ENCODE measurements around the gene COX8C. TPM values are rescaled to one million over a fixed set of nuclear protein-coding genes. Genes with fewer than 3 reads are reported as not detected.
A peak's percentile ranks its signal among the peaks of the same experiment; 100 is the strongest.

Gene COX8C, protein sequence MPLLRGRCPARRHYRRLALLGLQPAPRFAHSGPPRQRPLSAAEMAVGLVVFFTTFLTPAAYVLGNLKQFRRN
- total RNA-seq (2021; ENCODE audit: unreplicated experiment): not detected
- 0.14 TPM in 1 of 2 replicates, not detected in the other for polyA plus RNA-seq (2012)
- not detected for Bru-seq, nascent RNA
- percentile 32 among the genes with signal in this experiment for BruChase-seq, experiment 1, labeled RNA remaining after a 6-hour chase
- percentile 47 among the genes with signal in this experiment for BruChase-seq, experiment 2, labeled RNA remaining after a 2-hour chase
- long read RNA-seq: 0 reads

DNA sequence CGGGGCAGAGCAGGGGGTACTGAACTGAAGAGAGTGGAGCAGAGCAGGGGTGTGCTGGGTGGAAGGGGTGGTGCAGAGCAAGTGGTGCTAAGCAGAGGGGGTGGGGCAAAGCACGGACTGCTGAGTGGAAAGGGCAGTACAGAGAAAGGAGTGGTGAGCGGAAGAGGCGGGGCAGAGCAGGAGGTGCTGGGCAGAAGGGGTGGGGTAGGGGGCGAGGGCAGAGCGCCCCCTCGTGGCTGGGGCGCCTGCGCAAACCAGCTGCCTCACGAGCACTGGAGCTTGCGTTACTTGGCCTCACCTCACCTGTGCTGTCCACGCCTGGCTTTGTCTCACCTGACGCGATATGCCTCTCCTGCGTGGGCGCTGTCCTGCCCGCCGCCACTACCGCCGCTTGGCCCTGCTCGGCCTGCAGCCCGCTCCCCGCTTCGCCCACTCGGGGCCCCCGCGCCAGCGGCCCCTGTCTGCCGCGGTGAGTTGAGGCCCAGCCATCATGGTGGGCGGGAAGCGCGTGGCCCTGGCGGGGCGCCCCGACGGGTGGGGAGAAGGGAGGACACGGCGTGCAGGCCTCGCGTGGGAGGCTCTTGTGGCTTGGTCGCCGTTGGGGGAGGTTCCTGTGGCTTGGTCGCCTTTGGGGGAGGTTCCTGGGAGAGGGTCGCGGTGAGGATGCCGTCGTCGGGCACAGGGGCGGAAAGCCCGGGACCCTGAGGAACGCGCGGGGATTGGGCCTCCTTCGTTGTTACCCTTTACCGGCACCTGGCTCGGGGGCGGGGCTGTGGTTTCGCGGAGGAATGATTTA lies at the start of gene COX8C:
COX8C (plus strand) TSS at position 257 of the 796 bp plus-strand sequence; CDS start at position 344, 87 bp downstream.
- no peaks in the 10 kb centered on the region for H3K79me2 ChIP-seq (ENCODE audit: insufficient read depth, low read length)
- CTCF ChIA-PET: interaction anchor here (0.6 kb wide), 1 partner anchor 85 kb away, joined by 4 read pairs; no protein-coding TSS in a partner anchor
- H2AFZ ChIP-seq (ENCODE audit: low read depth, low read length, poor library complexity, severe bottlenecking): no peak within 1 kb of the TSS
- no peak for DNase-seq (ENCODE audit: low read depth, low spot score)
- H4K20me1 ChIP-seq (ENCODE audit: insufficient read depth): no peaks in the 10 kb centered on the region
- no peaks in the 10 kb centered on the region for H3K27me3 ChIP-seq (ENCODE audit: insufficient read depth, low read length)
- H3K4me2 ChIP-seq (ENCODE audit: low read length): no peak within 1 kb of the TSS
- TF ChIP-seq, protein P1, sequence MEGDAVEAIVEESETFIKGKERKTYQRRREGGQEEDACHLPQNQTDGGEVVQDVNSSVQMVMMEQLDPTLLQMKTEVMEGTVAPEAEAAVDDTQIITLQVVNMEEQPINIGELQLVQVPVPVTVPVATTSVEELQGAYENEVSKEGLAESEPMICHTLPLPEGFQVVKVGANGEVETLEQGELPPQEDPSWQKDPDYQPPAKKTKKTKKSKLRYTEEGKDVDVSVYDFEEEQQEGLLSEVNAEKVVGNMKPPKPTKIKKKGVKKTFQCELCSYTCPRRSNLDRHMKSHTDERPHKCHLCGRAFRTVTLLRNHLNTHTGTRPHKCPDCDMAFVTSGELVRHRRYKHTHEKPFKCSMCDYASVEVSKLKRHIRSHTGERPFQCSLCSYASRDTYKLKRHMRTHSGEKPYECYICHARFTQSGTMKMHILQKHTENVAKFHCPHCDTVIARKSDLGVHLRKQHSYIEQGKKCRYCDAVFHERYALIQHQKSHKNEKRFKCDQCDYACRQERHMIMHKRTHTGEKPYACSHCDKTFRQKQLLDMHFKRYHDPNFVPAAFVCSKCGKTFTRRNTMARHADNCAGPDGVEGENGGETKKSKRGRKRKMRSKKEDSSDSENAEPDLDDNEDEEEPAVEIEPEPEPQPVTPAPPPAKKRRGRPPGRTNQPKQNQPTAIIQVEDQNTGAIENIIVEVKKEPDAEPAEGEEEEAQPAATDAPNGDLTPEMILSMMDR (IDR thresholded peaks at IDR 0.05 in 2 of 3, conservative IDR thresholded peaks at IDR 0.05 in 1 of 3; ENCODE audit: borderline replicate concordance in 1 of 3, insufficient read depth in 1 of 3, low read depth in 2 of 3, low read length in 2 of 3): peak in 2 of 3 experiments; percentile 29 to 37; a peak in 3 of 6 replicates
- TF ChIP-seq, protein P2, sequence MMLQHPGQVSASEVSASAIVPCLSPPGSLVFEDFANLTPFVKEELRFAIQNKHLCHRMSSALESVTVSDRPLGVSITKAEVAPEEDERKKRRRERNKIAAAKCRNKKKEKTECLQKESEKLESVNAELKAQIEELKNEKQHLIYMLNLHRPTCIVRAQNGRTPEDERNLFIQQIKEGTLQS (IDR thresholded peaks at IDR 0.05): no peak
- POLR2A ChIA-PET: no interaction called here
- H3K9ac ChIP-seq (ENCODE audit: low read length): no peak within 1 kb of the TSS
- BruUV-seq (replicated peaks): no TSS peak
- intact Hi-C loops (cut with micrococcal nuclease): no loop called here
- H3K27ac ChIP-seq (ENCODE audit: low read depth, low read length): no peak within 1 kb of the TSS
- ATAC-seq: peak; percentile 81
- no peak within 1 kb of the TSS for H3K4me3 ChIP-seq (replicated peaks in 1 of 2; ENCODE audit: low read depth in 1 of 2, low read length in 2 of 2)
- H3K4me1 ChIP-seq (ENCODE audit: control insufficient read depth in 1 of 2, insufficient read depth in 2 of 2, low read length in 2 of 2): no peaks in the 10 kb centered on the region
- no peaks in the 10 kb centered on the region for H3K9me2 ChIP-seq (ENCODE audit: insufficient read depth)
- H3K9me3 ChIP-seq (ENCODE audit: control insufficient read depth in 1 of 2, insufficient read depth in 1 of 2, low read depth in 1 of 2, low read length in 2 of 2): no peaks in the 10 kb centered on the region
- no peaks in the 10 kb centered on the region for H3K36me3 ChIP-seq (ENCODE audit: control insufficient read depth in 1 of 2, insufficient read depth in 2 of 2, low read length in 2 of 2)
- RAD21 ChIA-PET (ENCODE audit: low non-redundant PET in 1 of 2, low total read pairs in 2 of 2, uncharacterized antibody in 2 of 2, unreplicated experiment in 2 of 2): no interaction called here

DNA sequence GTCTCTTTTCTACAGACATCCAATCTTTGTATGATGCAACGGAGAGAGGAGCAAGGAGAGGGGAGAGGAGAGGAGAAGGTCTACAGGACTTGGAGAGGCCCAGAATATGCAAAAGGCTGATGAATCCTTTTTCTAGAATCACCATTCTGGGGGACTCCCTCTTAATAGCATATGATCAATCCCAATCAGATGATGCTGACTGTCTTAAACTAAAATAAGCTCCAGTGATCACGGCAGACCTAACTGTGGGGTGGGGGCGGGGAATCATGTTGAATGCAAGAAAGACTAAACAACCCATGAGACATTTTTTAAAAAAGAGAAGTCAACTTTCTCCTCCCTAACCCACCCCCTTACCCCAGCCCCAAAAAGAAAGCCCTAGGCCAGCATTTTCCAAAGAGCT lies 47.6 kb upstream of the COX8C start:
- H3K4me2 ChIP-seq (ENCODE audit: low read length): no peak overlapping the region
- H2AFZ ChIP-seq (ENCODE audit: low read depth, low read length, poor library complexity, severe bottlenecking): no peak overlapping the region
- H4K20me1 ChIP-seq (ENCODE audit: insufficient read depth): no peaks in the 10 kb centered on the region
- H3K27ac ChIP-seq (ENCODE audit: low read depth, low read length): no peak overlapping the region
- intact Hi-C loops (cut with micrococcal nuclease): no loop called here
- no peaks in the 10 kb centered on the region for H3K9me2 ChIP-seq (ENCODE audit: insufficient read depth)
- ChIA-PET CTCF (no interaction called here), RAD21 (ENCODE audit: low non-redundant PET in 1 of 2, low total read pairs in 2 of 2, uncharacterized antibody in 2 of 2, unreplicated experiment in 2 of 2) (no interaction called here), POLR2A (no interaction called here)
- H3K9ac ChIP-seq (ENCODE audit: low read length): no peak overlapping the region
- no TSS peak for BruUV-seq (replicated peaks)
- H3K4me1 ChIP-seq (ENCODE audit: control insufficient read depth in 1 of 2, insufficient read depth in 2 of 2, low read length in 2 of 2): peaks cover 15 to 29% of the 10 kb centered on the region in 2 experiments
- no peaks in the 10 kb centered on the region for H3K36me3 ChIP-seq (ENCODE audit: control insufficient read depth in 1 of 2, insufficient read depth in 2 of 2, low read length in 2 of 2)
- no peak for ATAC-seq
- DNase-seq (ENCODE audit: low read depth, low spot score): no peak
- no peaks in the 10 kb centered on the region for H3K9me3 ChIP-seq (ENCODE audit: control insufficient read depth in 1 of 2, insufficient read depth in 1 of 2, low read depth in 1 of 2, low read length in 2 of 2)
- H3K79me2 ChIP-seq (ENCODE audit: insufficient read depth, low read length): peaks cover 65% of the 10 kb centered on the region
- H3K4me3 ChIP-seq (replicated peaks in 1 of 2; ENCODE audit: low read depth in 1 of 2, low read length in 2 of 2): no peak overlapping the region
- H3K27me3 ChIP-seq (ENCODE audit: insufficient read depth, low read length): no peaks in the 10 kb centered on the region
- TF ChIP-seq TCF7L2 (IDR thresholded peaks at IDR 0.05; ENCODE audit: borderline replicate concordance, extremely low read depth, insufficient read depth, insufficient read length) (no peak), SIN3A (IDR thresholded peaks at IDR 0.05; ENCODE audit: low read depth) (no peak), ZFX (IDR thresholded peaks at IDR 0.05) (no peak), CBX3 (IDR thresholded peaks at IDR 0.05; ENCODE audit: low read depth) (no peak), POLR2A (IDR thresholded peaks at IDR 0.05; ENCODE audit: borderline replicate concordance, extremely low read depth, insufficient read depth, insufficient read length) (no peak)
- TF ChIP-seq, protein P1 (IDR thresholded peaks at IDR 0.05 in 2 of 3, conservative IDR thresholded peaks at IDR 0.05 in 1 of 3; ENCODE audit: borderline replicate concordance in 1 of 3, insufficient read depth in 1 of 3, low read depth in 2 of 3, low read length in 2 of 3): no peak
- TF ChIP-seq, protein P3, sequence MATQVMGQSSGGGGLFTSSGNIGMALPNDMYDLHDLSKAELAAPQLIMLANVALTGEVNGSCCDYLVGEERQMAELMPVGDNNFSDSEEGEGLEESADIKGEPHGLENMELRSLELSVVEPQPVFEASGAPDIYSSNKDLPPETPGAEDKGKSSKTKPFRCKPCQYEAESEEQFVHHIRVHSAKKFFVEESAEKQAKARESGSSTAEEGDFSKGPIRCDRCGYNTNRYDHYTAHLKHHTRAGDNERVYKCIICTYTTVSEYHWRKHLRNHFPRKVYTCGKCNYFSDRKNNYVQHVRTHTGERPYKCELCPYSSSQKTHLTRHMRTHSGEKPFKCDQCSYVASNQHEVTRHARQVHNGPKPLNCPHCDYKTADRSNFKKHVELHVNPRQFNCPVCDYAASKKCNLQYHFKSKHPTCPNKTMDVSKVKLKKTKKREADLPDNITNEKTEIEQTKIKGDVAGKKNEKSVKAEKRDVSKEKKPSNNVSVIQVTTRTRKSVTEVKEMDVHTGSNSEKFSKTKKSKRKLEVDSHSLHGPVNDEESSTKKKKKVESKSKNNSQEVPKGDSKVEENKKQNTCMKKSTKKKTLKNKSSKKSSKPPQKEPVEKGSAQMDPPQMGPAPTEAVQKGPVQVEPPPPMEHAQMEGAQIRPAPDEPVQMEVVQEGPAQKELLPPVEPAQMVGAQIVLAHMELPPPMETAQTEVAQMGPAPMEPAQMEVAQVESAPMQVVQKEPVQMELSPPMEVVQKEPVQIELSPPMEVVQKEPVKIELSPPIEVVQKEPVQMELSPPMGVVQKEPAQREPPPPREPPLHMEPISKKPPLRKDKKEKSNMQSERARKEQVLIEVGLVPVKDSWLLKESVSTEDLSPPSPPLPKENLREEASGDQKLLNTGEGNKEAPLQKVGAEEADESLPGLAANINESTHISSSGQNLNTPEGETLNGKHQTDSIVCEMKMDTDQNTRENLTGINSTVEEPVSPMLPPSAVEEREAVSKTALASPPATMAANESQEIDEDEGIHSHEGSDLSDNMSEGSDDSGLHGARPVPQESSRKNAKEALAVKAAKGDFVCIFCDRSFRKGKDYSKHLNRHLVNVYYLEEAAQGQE (IDR thresholded peaks at IDR 0.05; ENCODE audit: low read depth): no peak
